HuH-7.5 (cell line): ENCODE data around the gene OXSM.

ENCODE experiments used
- DNase-seq: peaks from one replicate; pipeline ENCODE4 v3.0.0; 2011; ENCODE audit warnings: low spot score

OXSM gene

GRCh38 chr3:25804676-25805075 lies 14.8 kb downstream of the OXSM start:
- no peak for DNase-seq

DNA sequence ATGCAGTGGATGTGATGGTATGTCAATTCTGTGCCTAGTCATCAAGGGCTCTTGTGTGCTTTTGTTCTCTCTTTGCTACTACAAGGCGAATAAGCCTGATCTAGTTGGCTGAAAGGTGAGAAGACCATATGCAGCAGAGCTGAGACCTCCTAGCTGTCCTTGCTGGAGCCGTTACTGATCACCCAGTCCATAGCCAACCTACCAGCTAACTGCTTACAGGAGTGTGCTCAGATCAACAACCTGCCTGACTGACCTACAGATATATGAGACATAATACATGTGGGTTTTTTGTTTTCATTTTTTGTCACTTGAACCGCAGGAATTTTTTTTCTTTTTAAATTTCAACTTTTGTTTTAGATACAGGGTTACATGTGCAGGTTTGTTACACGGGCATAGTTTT lies 22.8 kb downstream of the OXSM start:
- DNase-seq = no peak

DNA sequence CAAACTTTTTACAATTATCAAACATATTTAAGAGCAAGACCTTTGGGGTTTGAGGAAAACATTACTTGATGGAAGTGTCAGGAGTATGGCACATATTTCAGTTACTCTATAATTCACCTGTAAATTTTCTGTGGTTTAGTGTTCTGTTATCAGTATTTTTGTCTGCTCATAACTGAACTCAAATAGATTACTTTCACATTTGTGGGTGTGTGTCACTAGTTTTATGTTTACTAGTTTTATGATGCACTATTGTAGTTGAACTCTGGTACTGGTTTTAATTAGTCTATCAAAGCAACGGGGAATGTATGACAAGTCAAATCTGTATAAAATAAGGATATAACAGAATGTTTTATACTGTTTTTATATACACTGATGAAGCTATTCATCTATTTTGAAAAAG lies 27.2 kb downstream of the OXSM start:
- no peak for DNase-seq

DNA sequence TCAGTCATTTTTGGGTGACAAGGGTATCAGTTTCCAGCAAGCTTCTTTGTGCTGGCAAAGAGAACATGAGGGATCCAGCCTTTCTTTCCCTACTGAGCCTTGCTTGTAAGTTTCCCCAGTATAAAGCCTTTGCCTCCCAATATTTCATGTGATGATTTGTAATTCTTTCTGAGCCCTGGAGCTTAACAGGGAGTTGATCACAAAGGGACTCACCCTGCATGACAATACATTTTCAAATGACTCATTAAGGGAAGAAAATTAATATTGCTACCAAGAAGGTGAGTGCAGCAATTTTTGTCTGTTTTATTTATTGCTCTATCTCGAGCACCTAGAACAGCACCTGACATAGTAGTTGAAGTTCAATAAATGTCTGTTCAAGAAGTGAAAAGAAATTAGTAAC lies 27.7 kb downstream of the OXSM start:
- DNase-seq = no peak

GRCh38 chr3:25818335-25818734 lies 28.4 kb downstream of the OXSM start:
- no peak for DNase-seq

DNA sequence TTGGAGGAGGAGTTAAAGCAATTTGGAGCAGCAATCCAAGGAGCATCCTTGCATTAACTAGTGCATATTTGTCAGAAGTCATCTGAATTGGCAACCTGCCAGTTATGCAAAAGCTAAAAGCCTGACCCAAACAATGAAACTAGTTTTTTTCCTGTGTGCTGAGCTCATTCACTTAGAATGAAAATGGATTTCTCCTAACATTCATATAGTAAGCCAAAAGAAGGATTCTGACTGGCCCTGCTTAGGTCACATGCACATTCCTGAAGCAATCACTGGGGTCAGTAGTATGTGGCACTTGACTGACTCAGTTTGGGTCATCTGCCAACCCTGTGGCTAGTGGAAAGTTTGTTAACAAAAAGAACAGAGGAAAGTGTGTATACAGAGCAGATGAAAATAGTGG lies 30.5 kb downstream of the OXSM start:
- DNase-seq = no peak

DNA sequence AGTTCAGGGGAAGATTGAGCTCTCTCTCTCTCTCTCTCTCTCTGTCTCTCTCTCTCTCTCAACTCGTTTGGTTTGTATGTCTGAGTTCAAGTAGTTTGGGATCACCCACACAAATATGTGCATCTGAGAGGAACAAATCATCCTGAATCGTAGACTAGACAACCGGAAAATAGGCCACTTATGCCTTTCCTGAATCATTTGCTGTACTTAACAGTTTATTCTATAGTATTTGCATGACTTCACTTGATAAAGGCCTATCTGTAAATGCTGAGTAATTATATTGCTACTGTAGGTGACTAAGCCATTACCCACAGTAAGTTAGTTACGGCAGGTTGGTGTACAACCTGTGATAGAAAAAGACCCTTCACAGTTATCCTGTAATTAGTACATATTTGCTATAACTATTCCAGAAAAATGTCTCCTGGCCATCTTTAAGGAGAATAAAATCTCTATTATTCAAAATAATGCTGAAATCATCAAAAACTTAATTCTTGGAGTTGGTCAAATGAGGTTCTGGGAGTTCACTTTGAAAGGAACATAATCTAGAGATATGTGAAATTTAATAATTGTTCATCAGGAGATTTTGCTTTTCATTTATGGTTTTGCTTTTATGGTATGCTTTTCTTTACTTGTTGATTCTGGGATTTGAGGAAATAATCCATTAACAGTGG lies 31.1 kb downstream of the OXSM start:
- DNase-seq = no peak

- no peak for DNase-seq
These were observed 32.1 kb downstream of the OXSM start for GRCh38 chr3:25821746-25822573.

GRCh38 chr3:25823314-25823713 lies 33.4 kb downstream of the OXSM start:
- DNase-seq = no peak

- no peak for DNase-seq
These were observed 36.6 kb downstream of the OXSM start for GRCh38 chr3:25826510-25826909.

DNA sequence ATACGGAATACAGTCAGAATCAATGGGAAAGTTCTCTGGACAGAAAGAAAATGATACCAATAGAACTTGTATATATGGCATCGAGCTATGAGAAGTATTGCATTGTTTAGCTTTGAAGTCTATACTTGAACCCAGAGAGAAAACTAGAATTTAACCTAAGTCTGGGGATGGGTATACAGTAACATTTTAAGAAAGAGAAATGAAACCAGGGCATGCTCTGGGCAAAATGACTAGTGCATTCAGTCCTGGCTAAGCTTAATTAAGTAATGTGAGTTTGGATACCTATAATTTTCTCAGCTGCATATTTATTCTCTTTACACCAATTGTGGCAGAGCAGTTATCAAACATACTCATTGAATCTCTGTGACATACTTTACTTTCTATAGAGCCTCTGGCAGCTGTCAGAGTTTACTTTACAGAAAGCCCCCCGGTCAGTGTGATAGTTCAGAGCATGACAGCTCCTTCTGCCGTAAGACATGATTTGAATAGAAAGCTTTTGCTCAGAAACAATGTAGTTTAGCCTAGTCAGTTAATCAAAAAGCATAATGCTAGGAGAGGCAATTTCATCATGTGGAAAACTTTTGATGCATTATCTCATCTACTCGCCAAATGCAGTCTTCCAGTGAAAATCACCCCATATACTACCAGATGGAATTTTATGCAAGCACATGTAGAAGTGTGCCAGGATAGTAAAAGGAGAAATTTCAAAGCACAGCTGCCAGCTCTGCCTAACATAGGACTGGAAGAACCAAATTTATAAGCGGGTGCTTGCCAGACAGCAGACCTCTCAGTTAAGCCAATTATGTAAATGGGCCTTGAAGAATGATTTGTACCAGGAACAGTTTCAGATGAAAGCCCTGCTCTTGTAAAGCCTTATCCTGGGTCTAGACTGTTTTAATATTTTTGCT lies 40.7 kb downstream of the OXSM start:
- no peak for DNase-seq

GRCh38 chr3:25831578-25831977 lies 41.7 kb downstream of the OXSM start:
- DNase-seq = no peak

DNA sequence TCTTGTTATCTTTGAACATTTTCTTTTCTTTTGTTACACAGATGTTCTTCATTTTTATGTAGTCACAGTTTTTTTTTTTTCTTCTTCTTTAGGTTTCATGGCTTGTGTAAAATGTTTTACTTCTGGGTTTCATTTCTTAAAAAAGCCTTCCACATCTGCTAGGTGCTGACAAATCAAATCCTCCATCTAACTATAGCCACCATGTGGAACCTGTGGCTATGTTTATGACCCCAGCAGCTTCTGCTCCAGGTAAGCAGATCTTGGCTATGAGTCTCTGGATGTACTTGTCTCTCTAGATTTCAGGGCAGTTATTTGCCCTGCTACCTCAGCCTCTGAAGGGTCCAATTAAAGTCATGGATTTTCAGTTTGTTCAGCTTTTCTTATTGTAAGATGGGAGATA lies 44.5 kb downstream of the OXSM start:
- no peak for DNase-seq

- DNase-seq = no peak
These were observed 46.7 kb downstream of the OXSM start for GRCh38 chr3:25836579-25836978.

GRCh38 chr3:25837038-25837437 lies 47.1 kb downstream of the OXSM start:
- no peak for DNase-seq

GRCh38 chr3:25840099-25840498 lies 50.2 kb downstream of the OXSM start:
- no peak for DNase-seq

DNA sequence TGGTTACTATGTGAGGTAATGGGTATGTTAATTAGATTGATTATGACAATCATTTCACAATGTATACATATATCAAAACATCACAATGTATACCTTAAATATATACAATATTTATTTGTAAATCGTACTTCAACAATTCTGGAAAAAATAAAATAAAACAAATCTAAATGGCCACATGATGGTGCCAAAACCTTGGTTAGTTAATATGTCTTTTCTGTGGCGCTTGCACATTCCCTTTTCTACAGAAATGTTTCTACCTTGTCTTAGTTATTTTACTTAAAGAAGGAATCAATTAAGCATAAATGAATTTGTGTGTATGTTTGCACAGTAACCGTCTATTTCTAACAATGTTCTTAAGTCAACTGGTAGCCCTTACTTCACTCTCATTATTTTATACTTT lies 53.4 kb downstream of the OXSM start:
- DNase-seq = no peak
